Measurements from ENCODE around the gene RALY.

Gene RALY

DNA sequence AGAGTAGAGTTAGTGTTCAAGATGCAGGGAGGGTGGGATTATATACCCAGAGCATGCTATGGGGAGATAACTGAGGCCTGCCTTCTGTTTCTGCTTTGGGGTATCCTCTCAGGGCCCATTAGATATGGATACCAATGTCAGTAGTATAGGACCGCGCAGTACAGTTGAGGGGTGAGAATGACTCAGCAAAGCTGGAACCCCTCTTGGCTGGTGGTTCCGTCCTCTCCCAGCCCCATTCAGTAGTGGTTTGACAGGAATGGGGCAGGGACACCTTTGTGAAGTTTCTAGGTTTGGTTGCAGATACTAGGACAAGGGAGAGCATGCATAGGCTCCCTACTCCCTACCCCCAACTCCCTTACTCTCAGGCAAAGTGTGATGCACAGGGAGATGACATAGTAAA lies 70.6 kb downstream of the RALY start:
- in situ Hi-C loops (cut with HindIII; ENCODE audit: low sequenced_read_pairs): no loop called here
- TF ChIP-seq, protein P1, sequence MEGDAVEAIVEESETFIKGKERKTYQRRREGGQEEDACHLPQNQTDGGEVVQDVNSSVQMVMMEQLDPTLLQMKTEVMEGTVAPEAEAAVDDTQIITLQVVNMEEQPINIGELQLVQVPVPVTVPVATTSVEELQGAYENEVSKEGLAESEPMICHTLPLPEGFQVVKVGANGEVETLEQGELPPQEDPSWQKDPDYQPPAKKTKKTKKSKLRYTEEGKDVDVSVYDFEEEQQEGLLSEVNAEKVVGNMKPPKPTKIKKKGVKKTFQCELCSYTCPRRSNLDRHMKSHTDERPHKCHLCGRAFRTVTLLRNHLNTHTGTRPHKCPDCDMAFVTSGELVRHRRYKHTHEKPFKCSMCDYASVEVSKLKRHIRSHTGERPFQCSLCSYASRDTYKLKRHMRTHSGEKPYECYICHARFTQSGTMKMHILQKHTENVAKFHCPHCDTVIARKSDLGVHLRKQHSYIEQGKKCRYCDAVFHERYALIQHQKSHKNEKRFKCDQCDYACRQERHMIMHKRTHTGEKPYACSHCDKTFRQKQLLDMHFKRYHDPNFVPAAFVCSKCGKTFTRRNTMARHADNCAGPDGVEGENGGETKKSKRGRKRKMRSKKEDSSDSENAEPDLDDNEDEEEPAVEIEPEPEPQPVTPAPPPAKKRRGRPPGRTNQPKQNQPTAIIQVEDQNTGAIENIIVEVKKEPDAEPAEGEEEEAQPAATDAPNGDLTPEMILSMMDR (IDR thresholded peaks at IDR 0.05; ENCODE audit: low read depth, low read length): no peak
- no peak for DNase-seq (ENCODE audit: low read depth, low spot score)
- H3K4me3 ChIP-seq (ENCODE audit: low read depth, low read length): no peak overlapping the region

DNA sequence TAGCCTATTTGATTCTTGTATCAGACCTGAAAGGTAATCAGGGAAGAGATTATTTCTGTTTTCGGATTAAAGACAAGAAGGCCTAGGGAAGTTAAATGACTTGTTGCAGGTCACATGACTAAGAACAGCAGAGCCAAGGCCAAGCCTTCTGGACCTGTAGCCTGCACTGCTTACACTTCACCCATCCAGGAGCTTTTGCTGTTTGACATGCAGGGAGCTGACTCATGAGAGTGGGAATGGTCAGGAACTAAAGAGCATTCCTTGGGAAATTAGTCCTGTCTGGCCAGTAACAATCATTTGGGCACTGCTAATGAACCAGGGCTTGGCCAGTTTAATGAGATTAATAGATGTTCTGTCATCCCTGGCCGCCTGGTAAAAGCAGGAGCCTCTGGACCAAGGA lies 71.5 kb downstream of the RALY start:
- peak; percentile 45 for DNase-seq (ENCODE audit: low read depth, low spot score)
- in situ Hi-C loops (cut with HindIII; ENCODE audit: low sequenced_read_pairs): no loop called here

DNA sequence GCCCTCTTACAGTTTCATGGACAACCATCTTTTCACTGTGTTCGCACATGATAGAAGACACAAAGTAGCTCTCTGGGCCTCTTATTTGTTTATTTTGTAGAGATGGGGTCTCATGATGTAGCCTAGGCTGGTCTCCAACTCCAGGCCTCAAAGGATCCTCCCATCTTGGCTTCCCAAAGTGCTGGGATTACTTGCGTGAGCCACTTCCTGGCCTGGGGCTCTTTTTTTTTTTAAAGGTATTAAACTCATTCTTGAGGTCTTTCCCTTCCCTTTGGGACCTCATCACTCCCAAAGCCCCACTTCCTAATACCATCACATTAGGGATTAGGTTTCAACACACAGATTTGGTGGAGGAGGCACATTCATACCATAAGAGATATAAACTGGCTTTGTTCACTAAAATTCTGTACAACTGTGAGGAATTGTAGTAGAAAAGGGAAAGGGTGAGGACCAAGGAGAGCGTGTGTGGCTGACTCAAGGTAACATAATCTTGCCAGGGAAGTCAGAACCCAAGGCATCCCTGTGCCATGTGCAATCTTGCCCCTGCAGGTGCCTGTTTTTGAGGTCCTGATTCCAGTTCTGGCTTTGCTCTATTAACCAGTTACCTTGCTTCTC lies 72.9 kb downstream of the RALY start:
- DNase-seq (ENCODE audit: low read depth, low spot score): no peak
- TF ChIP-seq, protein P1 (IDR thresholded peaks at IDR 0.05; ENCODE audit: low read depth, low read length): no peak
- H3K4me3 ChIP-seq (ENCODE audit: low read depth, low read length): no peak overlapping the region
- in situ Hi-C loops (cut with HindIII; ENCODE audit: low sequenced_read_pairs): no loop called here

More for the DNA sequence above, 71.5 kb downstream of the RALY start:
- TF ChIP-seq, protein P1 (IDR thresholded peaks at IDR 0.05; ENCODE audit: low read depth, low read length): no peak
- H3K4me3 ChIP-seq (ENCODE audit: low read depth, low read length): no peak overlapping the region

DNA sequence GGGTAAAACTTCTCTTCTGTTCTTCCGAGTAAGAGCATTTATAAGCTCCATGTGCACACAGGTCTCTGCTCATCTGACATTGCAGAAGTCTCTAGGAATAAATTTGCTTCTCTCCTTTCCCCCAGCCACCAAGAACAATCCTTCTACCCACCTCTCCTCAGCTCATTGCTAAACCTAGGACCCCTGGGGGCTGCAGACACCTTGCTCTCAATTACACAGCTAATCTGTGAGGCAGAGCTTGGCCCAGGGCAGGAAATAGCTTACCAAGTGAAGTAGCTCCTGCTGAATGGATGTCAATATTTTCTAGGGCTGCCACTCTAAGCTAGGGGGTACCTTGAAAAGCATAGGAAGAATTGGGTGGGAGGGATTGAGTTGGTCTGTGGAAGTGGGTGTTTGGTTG lies 74.3 kb downstream of the RALY start:
- no peak overlapping the region for H3K4me3 ChIP-seq (ENCODE audit: low read depth, low read length)
- in situ Hi-C loops (cut with HindIII; ENCODE audit: low sequenced_read_pairs): no loop called here
- DNase-seq (ENCODE audit: low read depth, low spot score): no peak
- TF ChIP-seq, protein P1 (IDR thresholded peaks at IDR 0.05; ENCODE audit: low read depth, low read length): no peak

DNA sequence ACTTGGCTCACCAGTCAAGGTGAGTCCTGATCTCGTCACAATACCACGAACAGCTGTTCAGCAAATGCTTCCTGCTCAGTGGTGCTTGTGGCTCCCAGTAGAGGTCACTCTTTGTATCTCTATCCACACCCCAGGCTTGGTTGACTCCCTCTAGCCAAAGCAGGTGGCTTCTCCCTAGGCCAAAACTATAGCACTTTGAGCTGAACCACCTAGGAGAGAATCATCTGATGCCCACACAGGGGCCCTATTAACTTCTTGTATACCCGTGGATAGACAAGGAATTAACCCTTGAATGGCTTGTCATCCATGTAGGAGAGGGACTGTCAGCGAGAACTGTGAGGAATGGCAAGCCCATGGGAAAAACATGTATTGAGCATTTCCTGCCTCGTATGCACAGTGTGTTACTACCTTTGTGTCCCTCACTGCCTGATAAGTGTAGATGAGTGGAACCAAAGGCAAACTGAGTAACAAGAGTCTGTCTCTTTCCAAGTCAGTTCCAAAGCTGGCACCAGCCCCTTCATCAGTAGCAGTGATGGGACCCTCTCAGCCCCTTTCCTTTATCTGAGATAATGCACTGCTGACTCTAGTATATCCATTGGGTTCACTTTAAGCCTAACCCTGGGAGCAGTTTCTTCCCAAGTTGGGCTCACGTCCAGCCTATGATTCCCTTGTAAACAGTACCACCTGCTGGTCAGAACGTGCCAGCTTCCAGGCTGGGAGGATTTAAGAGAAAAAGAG lies 75.8 kb downstream of the RALY start:
- no peak overlapping the region for H3K4me3 ChIP-seq (ENCODE audit: low read depth, low read length)
- TF ChIP-seq, protein P1 (IDR thresholded peaks at IDR 0.05; ENCODE audit: low read depth, low read length): peak; percentile 89
- peak; percentile 86 for DNase-seq (ENCODE audit: low read depth, low spot score)
- in situ Hi-C loops (cut with HindIII; ENCODE audit: low sequenced_read_pairs): no loop called here

DNA sequence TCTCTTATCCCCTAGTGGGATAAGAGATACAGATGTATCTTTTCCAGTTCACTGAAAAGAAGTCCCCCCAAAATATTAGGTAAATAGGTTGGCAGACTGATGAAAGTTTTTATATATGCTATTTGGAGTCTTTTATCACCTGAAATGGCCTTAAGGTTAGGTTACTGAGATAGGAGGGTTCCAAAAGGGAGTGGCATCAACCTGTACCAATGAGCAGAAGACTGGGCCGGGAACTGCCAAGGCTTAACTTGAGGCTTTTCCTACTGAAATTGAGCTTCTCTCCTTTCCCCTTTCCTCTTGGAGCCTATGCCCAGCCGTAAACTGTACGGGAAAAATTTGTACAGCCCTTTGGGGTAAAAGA lies 76.3 kb downstream of the RALY start:
- TF ChIP-seq, protein P1 (IDR thresholded peaks at IDR 0.05; ENCODE audit: low read depth, low read length): no peak
- in situ Hi-C loops (cut with HindIII; ENCODE audit: low sequenced_read_pairs): no loop called here
- H3K4me3 ChIP-seq (ENCODE audit: low read depth, low read length): no peak overlapping the region
- no peak for DNase-seq (ENCODE audit: low read depth, low spot score)

Measured in astrocyte of the spinal cord (primary cell).